ENCODE measurements around the gene BTBD9.

BTBD9 gene

DNA sequence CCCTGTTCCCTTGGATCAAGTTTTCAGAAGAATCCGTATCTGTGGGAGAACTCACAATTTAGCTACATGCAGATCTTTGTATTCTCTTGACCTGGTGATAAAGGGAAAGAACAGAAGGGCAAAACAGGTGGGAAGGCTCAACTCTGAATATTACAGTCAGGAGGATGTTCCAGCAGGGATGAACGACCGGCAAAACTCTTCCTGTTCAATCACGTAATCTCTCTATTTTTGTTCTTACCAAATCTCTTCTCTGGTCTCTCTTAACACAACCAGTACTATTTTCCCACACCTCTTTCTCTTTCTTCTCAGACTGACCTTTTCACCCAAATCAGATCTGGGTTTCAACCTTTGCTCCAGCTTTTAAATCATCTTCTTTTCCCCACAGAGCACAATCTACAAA lies 371.4 kb downstream of the BTBD9 start:
- H3K27ac ChIP-seq: no peak overlapping the region

DNA sequence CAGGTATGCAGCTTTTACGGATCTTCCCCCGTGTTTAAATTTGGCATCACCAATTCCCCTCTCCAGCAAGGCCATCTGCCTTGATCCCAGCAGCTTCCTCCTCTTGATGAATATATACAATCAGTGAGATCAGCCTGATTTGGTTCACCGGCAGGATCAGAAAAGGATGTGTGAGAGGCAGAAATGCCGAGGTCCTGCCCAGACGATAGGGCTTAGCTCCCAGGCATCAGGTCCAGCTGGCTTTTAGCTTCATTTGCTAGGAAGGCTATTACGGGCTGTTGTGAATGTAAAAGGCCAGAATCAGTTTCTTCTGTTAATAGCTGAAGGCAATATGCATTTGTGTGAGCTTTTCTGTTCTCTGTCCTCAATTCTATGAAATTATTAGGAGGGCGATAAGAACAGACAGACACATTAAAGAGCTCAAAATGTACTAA lies 372.8 kb downstream of the BTBD9 start:
- TF ChIP-seq, protein P1, sequence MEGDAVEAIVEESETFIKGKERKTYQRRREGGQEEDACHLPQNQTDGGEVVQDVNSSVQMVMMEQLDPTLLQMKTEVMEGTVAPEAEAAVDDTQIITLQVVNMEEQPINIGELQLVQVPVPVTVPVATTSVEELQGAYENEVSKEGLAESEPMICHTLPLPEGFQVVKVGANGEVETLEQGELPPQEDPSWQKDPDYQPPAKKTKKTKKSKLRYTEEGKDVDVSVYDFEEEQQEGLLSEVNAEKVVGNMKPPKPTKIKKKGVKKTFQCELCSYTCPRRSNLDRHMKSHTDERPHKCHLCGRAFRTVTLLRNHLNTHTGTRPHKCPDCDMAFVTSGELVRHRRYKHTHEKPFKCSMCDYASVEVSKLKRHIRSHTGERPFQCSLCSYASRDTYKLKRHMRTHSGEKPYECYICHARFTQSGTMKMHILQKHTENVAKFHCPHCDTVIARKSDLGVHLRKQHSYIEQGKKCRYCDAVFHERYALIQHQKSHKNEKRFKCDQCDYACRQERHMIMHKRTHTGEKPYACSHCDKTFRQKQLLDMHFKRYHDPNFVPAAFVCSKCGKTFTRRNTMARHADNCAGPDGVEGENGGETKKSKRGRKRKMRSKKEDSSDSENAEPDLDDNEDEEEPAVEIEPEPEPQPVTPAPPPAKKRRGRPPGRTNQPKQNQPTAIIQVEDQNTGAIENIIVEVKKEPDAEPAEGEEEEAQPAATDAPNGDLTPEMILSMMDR (IDR thresholded peaks at IDR 0.05; ENCODE audit: low read depth, low read length): no peak
- H3K4me3 ChIP-seq (ENCODE audit: low read depth, low read length): no peak overlapping the region
- H3K36me3 ChIP-seq: no peaks in the 10 kb centered on the region
- no peak overlapping the region for H3K27ac ChIP-seq
- peak; percentile 57 for DNase-seq
- no peaks in the 10 kb centered on the region for H3K27me3 ChIP-seq (ENCODE audit: insufficient read depth, low read depth, severe bottlenecking)
- no peaks in the 10 kb centered on the region for H3K9me3 ChIP-seq (ENCODE audit: severe bottlenecking)

More for the DNA sequence above, 371.4 kb downstream of the BTBD9 start:
- Histone ChIP-seq H3K27me3 (ENCODE audit: insufficient read depth, low read depth, severe bottlenecking) (no peaks in the 10 kb centered on the region), H3K9me3 (ENCODE audit: severe bottlenecking) (no peaks in the 10 kb centered on the region), H3K4me3 (ENCODE audit: low read depth, low read length) (no peak overlapping the region), H3K36me3 (no peaks in the 10 kb centered on the region)
- no peak for DNase-seq
- TF ChIP-seq, protein P1 (IDR thresholded peaks at IDR 0.05; ENCODE audit: low read depth, low read length): no peak

- H3K4me3 ChIP-seq (ENCODE audit: low read depth, low read length): no peak overlapping the region
- no peaks in the 10 kb centered on the region for H3K27me3 ChIP-seq (ENCODE audit: insufficient read depth, low read depth, severe bottlenecking)
- no peak for DNase-seq
- TF ChIP-seq, protein P1 (IDR thresholded peaks at IDR 0.05; ENCODE audit: low read depth, low read length): no peak
- H3K36me3 ChIP-seq: no peaks in the 10 kb centered on the region
- no peak overlapping the region for H3K27ac ChIP-seq
- H3K9me3 ChIP-seq (ENCODE audit: severe bottlenecking): no peaks in the 10 kb centered on the region
Measured at GRCh38 chr6:38264605-38265004, 375.1 kb downstream of the BTBD9 start.

DNA sequence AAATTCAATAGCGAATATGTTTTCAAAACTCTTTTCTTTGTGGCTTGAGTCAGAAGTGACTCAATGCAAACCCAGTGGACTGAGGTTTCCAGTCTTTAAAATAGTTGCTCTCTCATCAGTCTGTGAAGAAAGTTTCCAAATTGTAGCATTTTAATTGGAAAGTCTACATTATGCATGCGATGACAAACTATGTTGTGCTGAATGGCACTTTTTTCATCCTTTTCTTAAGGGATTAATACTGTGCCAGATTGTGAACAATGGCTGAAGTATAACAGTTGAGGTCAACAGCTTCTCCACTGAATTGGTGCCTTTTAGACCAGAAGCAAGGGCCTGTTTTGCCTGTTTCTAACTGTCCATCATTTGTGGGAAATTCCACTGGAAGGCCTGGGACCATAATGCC lies 377.1 kb downstream of the BTBD9 start:
- H3K27ac ChIP-seq: no peak overlapping the region
- no peaks in the 10 kb centered on the region for H3K27me3 ChIP-seq (ENCODE audit: insufficient read depth, low read depth, severe bottlenecking)
- peaks cover 5% of the 10 kb centered on the region; the same call in 1 of the 2 replicates for H3K36me3 ChIP-seq
- H3K9me3 ChIP-seq (ENCODE audit: severe bottlenecking): no peaks in the 10 kb centered on the region
- H3K4me3 ChIP-seq (ENCODE audit: low read depth, low read length): no peak overlapping the region
- TF ChIP-seq, protein P1 (IDR thresholded peaks at IDR 0.05; ENCODE audit: low read depth, low read length): no peak
- DNase-seq: no peak

- Histone ChIP-seq H3K9me3 (ENCODE audit: severe bottlenecking) (no peaks in the 10 kb centered on the region), H3K27me3 (ENCODE audit: insufficient read depth, low read depth, severe bottlenecking) (no peaks in the 10 kb centered on the region), H3K4me3 (ENCODE audit: low read depth, low read length) (no peak overlapping the region), H3K27ac (no peak overlapping the region), H3K36me3 (peaks cover 5% of the 10 kb centered on the region)
- TF ChIP-seq, protein P1 (IDR thresholded peaks at IDR 0.05; ENCODE audit: low read depth, low read length): no peak
- DNase-seq: no peak
Measured at GRCh38 chr6:38262026-38262425, 377.7 kb downstream of the BTBD9 start.

DNA sequence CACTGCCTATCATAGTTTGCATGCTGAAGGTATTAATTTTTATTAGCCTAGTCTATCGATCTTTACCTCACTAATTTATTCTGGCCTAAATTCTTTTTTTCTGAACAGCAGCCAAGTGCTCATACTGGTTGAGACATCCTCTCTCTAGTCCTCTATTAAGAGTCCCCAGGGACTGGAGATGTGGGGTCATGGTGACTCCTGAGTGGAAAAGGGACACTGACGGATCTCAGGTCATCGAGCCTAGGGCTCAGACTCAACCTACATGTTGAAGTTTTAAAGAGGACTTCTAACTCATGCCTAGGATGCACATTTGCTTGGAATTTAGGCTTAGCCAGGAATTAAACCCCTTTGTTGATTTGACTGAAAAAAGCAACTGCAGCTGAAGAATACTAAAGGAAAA lies 378.1 kb downstream of the BTBD9 start:
- no peak for DNase-seq
- TF ChIP-seq, protein P1 (IDR thresholded peaks at IDR 0.05; ENCODE audit: low read depth, low read length): no peak
- H3K9me3 ChIP-seq (ENCODE audit: severe bottlenecking): no peaks in the 10 kb centered on the region
- H3K4me3 ChIP-seq (ENCODE audit: low read depth, low read length): no peak overlapping the region
- no peak overlapping the region for H3K27ac ChIP-seq
- H3K36me3 ChIP-seq: peaks cover 5% of the 10 kb centered on the region
- no peaks in the 10 kb centered on the region for H3K27me3 ChIP-seq (ENCODE audit: insufficient read depth, low read depth, severe bottlenecking)

Measured in WERI-Rb-1 (cell line).